ENCODE results near the gene KLF15.

The KLF15 gene

GRCh38 chr3:126311338-126311978 is 45.8 kb downstream of the KLF15 start:
- Histone ChIP-seq H3K4me3 (ENCODE audit: low read length) (no peak overlapping the region), H3K36me3 (ENCODE audit: control insufficient read depth, insufficient read depth, low read length) (no peaks in the 10 kb centered on the region), H3K4me1 (ENCODE audit: control insufficient read depth, insufficient read depth, low read length) (peaks cover 8% of the 10 kb centered on the region), H3K27ac (ENCODE audit: low read length) (no peak overlapping the region), H3K9me3 (ENCODE audit: control insufficient read depth, insufficient read depth, low read length) (no peaks in the 10 kb centered on the region), H3K27me3 (ENCODE audit: control insufficient read depth, insufficient read depth, low read length) (no peaks in the 10 kb centered on the region)
- no CpG with 5 or more reads among the region's 7 CpGs for WGBS (ENCODE audit: insufficient coverage, insufficient read length)
- DNase-seq (ENCODE audit: low read depth, low spot score) = no peak

GRCh38 chr3:126310816-126311215 is 46.4 kb downstream of the KLF15 start:
- no peaks in the 10 kb centered on the region for H3K36me3 ChIP-seq (ENCODE audit: control insufficient read depth, insufficient read depth, low read length)
- no peak overlapping the region for H3K4me3 ChIP-seq (ENCODE audit: low read length)
- DNase-seq (ENCODE audit: low read depth, low spot score) = no peak
- no CpG with 5 or more reads among the region's 5 CpGs for WGBS (ENCODE audit: insufficient coverage, insufficient read length)
- H3K4me1 ChIP-seq (ENCODE audit: control insufficient read depth, insufficient read depth, low read length) = peaks cover 3% of the 10 kb centered on the region; the same call in 1 of the 2 replicates
- no peaks in the 10 kb centered on the region for H3K27me3 ChIP-seq (ENCODE audit: control insufficient read depth, insufficient read depth, low read length)
- no peaks in the 10 kb centered on the region for H3K9me3 ChIP-seq (ENCODE audit: control insufficient read depth, insufficient read depth, low read length)
- no peak overlapping the region for H3K27ac ChIP-seq (ENCODE audit: low read length)

- no peaks in the 10 kb centered on the region for H3K9me3 ChIP-seq (ENCODE audit: control insufficient read depth, insufficient read depth, low read length)
- no peaks in the 10 kb centered on the region for H3K27me3 ChIP-seq (ENCODE audit: control insufficient read depth, insufficient read depth, low read length)
- no peak overlapping the region for H3K4me3 ChIP-seq (ENCODE audit: low read length)
- no peak for DNase-seq (ENCODE audit: low read depth, low spot score)
- H3K4me1 ChIP-seq (ENCODE audit: control insufficient read depth, insufficient read depth, low read length) = no peaks in the 10 kb centered on the region
- no CpG with 5 or more reads among the region's 12 CpGs for WGBS (ENCODE audit: insufficient coverage, insufficient read length)
- no peaks in the 10 kb centered on the region for H3K36me3 ChIP-seq (ENCODE audit: control insufficient read depth, insufficient read depth, low read length)
- H3K27ac ChIP-seq (ENCODE audit: low read length) = no peak overlapping the region
These were observed 47.1 kb downstream of the KLF15 start for GRCh38 chr3:126309861-126310655.

GRCh38 chr3:126309165-126309564 is 48.0 kb downstream of the KLF15 start:
- no CpG with 5 or more reads among the region's 11 CpGs for WGBS (ENCODE audit: insufficient coverage, insufficient read length)
- no peaks in the 10 kb centered on the region for H3K27me3 ChIP-seq (ENCODE audit: control insufficient read depth, insufficient read depth, low read length)
- no peaks in the 10 kb centered on the region for H3K4me1 ChIP-seq (ENCODE audit: control insufficient read depth, insufficient read depth, low read length)
- DNase-seq (ENCODE audit: low read depth, low spot score) = no peak
- H3K4me3 ChIP-seq (ENCODE audit: low read length) = no peak overlapping the region
- no peaks in the 10 kb centered on the region for H3K36me3 ChIP-seq (ENCODE audit: control insufficient read depth, insufficient read depth, low read length)
- no peak overlapping the region for H3K27ac ChIP-seq (ENCODE audit: low read length)
- H3K9me3 ChIP-seq (ENCODE audit: control insufficient read depth, insufficient read depth, low read length) = no peaks in the 10 kb centered on the region

- no CpG with 5 or more reads among the region's 24 CpGs for WGBS (ENCODE audit: insufficient coverage, insufficient read length)
- Histone ChIP-seq H3K27ac (ENCODE audit: low read length) (no peak overlapping the region), H3K9me3 (ENCODE audit: control insufficient read depth, insufficient read depth, low read length) (no peaks in the 10 kb centered on the region), H3K4me1 (ENCODE audit: control insufficient read depth, insufficient read depth, low read length) (no peaks in the 10 kb centered on the region), H3K27me3 (ENCODE audit: control insufficient read depth, insufficient read depth, low read length) (no peaks in the 10 kb centered on the region), H3K4me3 (ENCODE audit: low read length) (no peak overlapping the region), H3K36me3 (ENCODE audit: control insufficient read depth, insufficient read depth, low read length) (no peaks in the 10 kb centered on the region)
- no peak for DNase-seq (ENCODE audit: low read depth, low spot score)
These were observed 48.6 kb downstream of the KLF15 start for GRCh38 chr3:126308394-126309125.

- no peak overlapping the region for H3K27ac ChIP-seq (ENCODE audit: low read length)
These were observed 49.4 kb downstream of the KLF15 start for GRCh38 chr3:126307591-126308393.

GRCh38 chr3:126306888-126307482 is 50.2 kb downstream of the KLF15 start:
- DNase-seq (ENCODE audit: low read depth, low spot score) = no peak
- H3K4me3 ChIP-seq (ENCODE audit: low read length) = no peak overlapping the region
- H3K27me3 ChIP-seq (ENCODE audit: control insufficient read depth, insufficient read depth, low read length) = no peaks in the 10 kb centered on the region
- no peak overlapping the region for H3K27ac ChIP-seq (ENCODE audit: low read length)
- no CpG with 5 or more reads among the region's 8 CpGs for WGBS (ENCODE audit: insufficient coverage, insufficient read length)
- H3K4me1 ChIP-seq (ENCODE audit: control insufficient read depth, insufficient read depth, low read length) = no peaks in the 10 kb centered on the region
- H3K36me3 ChIP-seq (ENCODE audit: control insufficient read depth, insufficient read depth, low read length) = no peaks in the 10 kb centered on the region
- no peaks in the 10 kb centered on the region for H3K9me3 ChIP-seq (ENCODE audit: control insufficient read depth, insufficient read depth, low read length)

More at GRCh38 chr3:126307591-126308393, 49.4 kb downstream of the KLF15 start:
- WGBS (ENCODE audit: insufficient coverage, insufficient read length) = no CpG with 5 or more reads among the region's 20 CpGs
- H3K36me3 ChIP-seq (ENCODE audit: control insufficient read depth, insufficient read depth, low read length) = no peaks in the 10 kb centered on the region
- H3K4me1 ChIP-seq (ENCODE audit: control insufficient read depth, insufficient read depth, low read length) = no peaks in the 10 kb centered on the region
- DNase-seq (ENCODE audit: low read depth, low spot score) = no peak
- no peaks in the 10 kb centered on the region for H3K9me3 ChIP-seq (ENCODE audit: control insufficient read depth, insufficient read depth, low read length)
- H3K27me3 ChIP-seq (ENCODE audit: control insufficient read depth, insufficient read depth, low read length) = no peaks in the 10 kb centered on the region
- no peak overlapping the region for H3K4me3 ChIP-seq (ENCODE audit: low read length)

GRCh38 chr3:126306397-126306796 is 50.8 kb downstream of the KLF15 start:
- Histone ChIP-seq H3K27me3 (ENCODE audit: control insufficient read depth, insufficient read depth, low read length) (no peaks in the 10 kb centered on the region), H3K9me3 (ENCODE audit: control insufficient read depth, insufficient read depth, low read length) (no peaks in the 10 kb centered on the region), H3K4me1 (ENCODE audit: control insufficient read depth, insufficient read depth, low read length) (no peaks in the 10 kb centered on the region), H3K4me3 (ENCODE audit: low read length) (no peak overlapping the region), H3K36me3 (ENCODE audit: control insufficient read depth, insufficient read depth, low read length) (no peaks in the 10 kb centered on the region), H3K27ac (ENCODE audit: low read length) (no peak overlapping the region)
- no CpG with 5 or more reads among the region's 7 CpGs for WGBS (ENCODE audit: insufficient coverage, insufficient read length)
- no peak for DNase-seq (ENCODE audit: low read depth, low spot score)

GRCh38 chr3:126305427-126305826 is 51.8 kb downstream of the KLF15 start:
- no peaks in the 10 kb centered on the region for H3K4me1 ChIP-seq (ENCODE audit: control insufficient read depth, insufficient read depth, low read length)
- H3K36me3 ChIP-seq (ENCODE audit: control insufficient read depth, insufficient read depth, low read length) = no peaks in the 10 kb centered on the region
- no peaks in the 10 kb centered on the region for H3K9me3 ChIP-seq (ENCODE audit: control insufficient read depth, insufficient read depth, low read length)
- no peaks in the 10 kb centered on the region for H3K27me3 ChIP-seq (ENCODE audit: control insufficient read depth, insufficient read depth, low read length)
- DNase-seq (ENCODE audit: low read depth, low spot score) = no peak
- H3K27ac ChIP-seq (ENCODE audit: low read length) = no peak overlapping the region
- H3K4me3 ChIP-seq (ENCODE audit: low read length) = no peak overlapping the region

GRCh38 chr3:126304704-126305103 is 52.5 kb downstream of the KLF15 start:
- no CpG with 5 or more reads among the region's 3 CpGs for WGBS (ENCODE audit: insufficient coverage, insufficient read length)
- DNase-seq (ENCODE audit: low read depth, low spot score) = no peak
- H3K27ac ChIP-seq (ENCODE audit: low read length) = no peak overlapping the region

More at GRCh38 chr3:126304704-126305103, 52.5 kb downstream of the KLF15 start:
- Histone ChIP-seq H3K9me3 (ENCODE audit: control insufficient read depth, insufficient read depth, low read length) (no peaks in the 10 kb centered on the region), H3K4me1 (ENCODE audit: control insufficient read depth, insufficient read depth, low read length) (no peaks in the 10 kb centered on the region), H3K4me3 (ENCODE audit: low read length) (no peak overlapping the region), H3K27me3 (ENCODE audit: control insufficient read depth, insufficient read depth, low read length) (no peaks in the 10 kb centered on the region), H3K36me3 (ENCODE audit: control insufficient read depth, insufficient read depth, low read length) (no peaks in the 10 kb centered on the region)

All from iPS DF 6.9 (cell line).